ENCODE data around the gene RNMT. TPM values are rescaled to one million over a fixed set of nuclear protein-coding genes. Genes with fewer than 3 reads are reported as not detected.

RNMT gene
- total RNA-seq, 1 experiment from 2014 or later = 66.3 TPM

- H3K4me3 Mint-ChIP-seq = no peak overlapping the region
- no peak overlapping the region for H3K14ac ChIP-seq (ENCODE audit: insufficient read depth, low read length)
- no peak overlapping the region for H3K4ac ChIP-seq (ENCODE audit: low read depth, low read length)
- H3K27ac ChIP-seq (ENCODE audit: insufficient read length, low read depth, low read length) = no peak overlapping the region
- H3K79me1 ChIP-seq (ENCODE audit: insufficient read depth, low read depth, low read length, poor library complexity, severe bottlenecking) = no peaks in the 10 kb centered on the region
- no peaks in the 10 kb centered on the region for H3K27me3 ChIP-seq (ENCODE audit: insufficient read depth, low read length)
- no peak overlapping the region for H2AFZ ChIP-seq (ENCODE audit: low read length)
- H3K27me3 Mint-ChIP-seq (ENCODE audit: low read depth) = no peaks in the 10 kb centered on the region
- H4K5ac ChIP-seq (ENCODE audit: insufficient read length, low read depth, low read length) = no peak overlapping the region
- no peak overlapping the region for H2AK5ac ChIP-seq (ENCODE audit: insufficient read length, low read length)
- H3K23me2 ChIP-seq (ENCODE audit: insufficient read length, low read depth, low read length, poor library complexity, severe bottlenecking) = no peaks in the 10 kb centered on the region
- no peaks in the 10 kb centered on the region for H3K4me1 Mint-ChIP-seq
- H3K36me3 Mint-ChIP-seq (ENCODE audit: insufficient read depth in 1 of 3, low read depth in 3 of 3) = peaks cover 57 to 81% (median 72%) of the 10 kb centered on the region in 3 experiments
- no peak overlapping the region for H3K4me2 ChIP-seq (ENCODE audit: insufficient read depth, insufficient read length, low read length)
- H2BK15ac ChIP-seq (ENCODE audit: low read depth, low read length) = no peak overlapping the region
- H3K27ac Mint-ChIP-seq = peak overlapping the region in 1 of 3 experiments; percentile 8; a peak in 2 of 7 replicates
- H3K4me1 ChIP-seq (ENCODE audit: insufficient read depth, low read length) = no peaks in the 10 kb centered on the region
- no peaks in the 10 kb centered on the region for H3K9me3 ChIP-seq (ENCODE audit: control insufficient read depth, low read depth, low read length)
- no peak overlapping the region for H2BK5ac ChIP-seq (ENCODE audit: insufficient read length, low read length)
- H2BK12ac ChIP-seq (ENCODE audit: insufficient read length, low read depth, low read length) = no peak overlapping the region
- no peak overlapping the region for H4K8ac ChIP-seq (replicated peaks; ENCODE audit: insufficient read length, low read depth, low read length)
- no peak overlapping the region for H4K91ac ChIP-seq (ENCODE audit: insufficient read length, low read depth, low read length)
- H3K79me2 ChIP-seq (ENCODE audit: insufficient read depth, low read length) = no peaks in the 10 kb centered on the region
- H2BK120ac ChIP-seq (ENCODE audit: low read depth, low read length, poor library complexity, severe bottlenecking) = no peak overlapping the region
- H3K9ac ChIP-seq (ENCODE audit: extremely low read depth, insufficient read length, low read length) = no peak overlapping the region
- no peak overlapping the region for H2BK20ac ChIP-seq (ENCODE audit: low read depth, low read length, poor library complexity, severe bottlenecking)
- no peaks in the 10 kb centered on the region for H4K20me1 ChIP-seq (ENCODE audit: control insufficient read depth, insufficient read depth, insufficient read length)
- peaks cover under 1 to 4% of the 10 kb centered on the region in 2 experiments; a peak in 3 of 5 replicates for H3K9me3 Mint-ChIP-seq
- no peak for TF ChIP-seq CTCF (conservative IDR thresholded peaks at IDR 0.05)
- no peak overlapping the region for H3K23ac ChIP-seq (ENCODE audit: insufficient read length, low read depth, low read length)
- DNase-seq = no peak
- H3K18ac ChIP-seq (ENCODE audit: insufficient read length, low read depth, low read length) = no peak overlapping the region
- no CpG with 5 or more reads among the region's 1 CpG for WGBS (ENCODE audit: extremely low coverage, insufficient read length, low lambda C conversion rate)
- H3T11ph ChIP-seq (ENCODE audit: low read length) = no peak overlapping the region
- no peak overlapping the region for H3K56ac ChIP-seq (ENCODE audit: insufficient read length, low read depth, low read length)
These were observed 32.1 kb downstream of the RNMT start for GRCh38 chr18:13758622-13759021.
